Measurements from ENCODE around the gene SLC12A4. TPM values are rescaled to one million over a fixed set of nuclear protein-coding genes. Genes with fewer than 3 reads are reported as not detected.
"Not testable (repeated sequence)": the region's sequence is repeated elsewhere in the genome, so short reads cannot be mapped to it uniquely, and the experiment has no call there.

The SLC12A4 gene
- 100 to 1,000 TPM in 1 of 4 donors, 10 to 100 TPM in 3; 64.6 to 114 (median 66.8) TPM for total RNA-seq
- 49.3 TPM for polyA plus RNA-seq
- long read RNA-seq, donor 1, full-length matches to known transcripts = 116 of 186 reads
- long read RNA-seq, donor 1, partial matches to known transcripts = 49 of 186 reads
- long read RNA-seq, donor 1, other reads (novel, unspliced or antisense) = 21 of 186 reads
- long read RNA-seq, donor 2, full-length matches to known transcripts = 61 of 102 reads
- long read RNA-seq, donor 2, partial matches to known transcripts = 30 of 102 reads
- long read RNA-seq, donor 2, other reads (novel, unspliced or antisense) = 11 of 102 reads
- long read RNA-seq, donor 3, full-length matches to known transcripts = 267 of 559 reads
- long read RNA-seq, donor 3, partial matches to known transcripts = 224 of 559 reads
- long read RNA-seq, donor 3, other reads (novel, unspliced or antisense) = 68 of 559 reads
- long read RNA-seq, donor 4, full-length matches to known transcripts = 52 of 75 reads
- long read RNA-seq, donor 4, partial matches to known transcripts = 10 of 75 reads
- long read RNA-seq, donor 4, other reads (novel, unspliced or antisense) = 13 of 75 reads

GRCh38 chr16:67968400-67969253 is at the start of gene SLC12A4:
SLC12A4 (minus strand) TSS chr16:67968637; CDS start chr16:67968553, 84 bp downstream.
- Histone ChIP-seq H3K27ac (ENCODE audit: low read length) (peak within 1 kb of the TSS; percentile 83), H3K4me1 (ENCODE audit: control insufficient read depth, insufficient read depth, low read length) (peaks cover 26% of the 10 kb centered on the region), H3K9me3 (ENCODE audit: control insufficient read depth, low read length) (no peaks in the 10 kb centered on the region), H3K4me3 (ENCODE audit: low read length) (peak within 1 kb of the TSS; percentile 73), H3K27me3 (ENCODE audit: control insufficient read depth, insufficient read depth) (no peaks in the 10 kb centered on the region)
- 1% methylated on average over 78 of the region's 78 CpGs for WGBS
- intact Hi-C loops (cut with DNase I) = no loop called here
- peak; percentile 91 to 97 (median 95) for DNase-seq
- ATAC-seq = peak; percentile 90 to 92

GRCh38 chr16:68015681-68016080 is 47.2 kb upstream of the SLC12A4 start, which contains the start of gene DPEP2NB:
DPEP2NB (minus strand) TSS chr16:68015911; CDS start chr16:68015770, 141 bp downstream.
- H3K27ac ChIP-seq (ENCODE audit: low read length) = no peak within 1 kb of the TSS
- no peak within 1 kb of the TSS for H3K4me3 ChIP-seq (ENCODE audit: low read length)
- no peaks in the 10 kb centered on the region for H3K9me3 ChIP-seq (ENCODE audit: control insufficient read depth, low read length)
- no peak for ATAC-seq
- WGBS = 85% methylated on average over 5 of the region's 5 CpGs
- no peaks in the 10 kb centered on the region for H3K27me3 ChIP-seq (ENCODE audit: control insufficient read depth, insufficient read depth)
- intact Hi-C loops (cut with DNase I) = no loop called here
- DNase-seq = no peak
- H3K4me1 ChIP-seq (ENCODE audit: control insufficient read depth, insufficient read depth, low read length) = no peaks in the 10 kb centered on the region

GRCh38 chr16:68013440-68013839 is 45.0 kb upstream of the SLC12A4 start:
- Histone ChIP-seq H3K27me3 (ENCODE audit: control insufficient read depth, insufficient read depth) (no peaks in the 10 kb centered on the region), H3K4me3 (ENCODE audit: low read length) (no peak overlapping the region), H3K9me3 (ENCODE audit: control insufficient read depth, low read length) (no peaks in the 10 kb centered on the region), H3K27ac (ENCODE audit: low read length) (no peak overlapping the region), H3K4me1 (ENCODE audit: control insufficient read depth, insufficient read depth, low read length) (no peaks in the 10 kb centered on the region)
- intact Hi-C loops (cut with DNase I) = no loop called here
- WGBS = 65% methylated on average over 1 of the region's 1 CpG
- ATAC-seq = no peak
- no peak for DNase-seq

- H3K27me3 ChIP-seq (ENCODE audit: control insufficient read depth, insufficient read depth); H3K4me1 ChIP-seq (ENCODE audit: control insufficient read depth, insufficient read depth, low read length); H3K27ac ChIP-seq (ENCODE audit: low read length); ATAC-seq; H3K9me3 ChIP-seq (ENCODE audit: control insufficient read depth, low read length); H3K4me3 ChIP-seq (ENCODE audit: low read length); intact Hi-C loops (cut with DNase I); DNase-seq: not testable (repeated sequence)
- WGBS = 75% methylated on average over 4 of the region's 4 CpGs
These were observed 41.4 kb upstream of the SLC12A4 start for GRCh38 chr16:68009872-68010271.

GRCh38 chr16:68009157-68009735 is 40.8 kb upstream of the SLC12A4 start:
- no peak overlapping the region for H3K4me3 ChIP-seq (ENCODE audit: low read length)
- ATAC-seq (no peak), DNase-seq (peak in 1 of 3 donors; percentile 15)
- WGBS = 65% methylated on average over 9 of the region's 9 CpGs
- no peaks in the 10 kb centered on the region for H3K27me3 ChIP-seq (ENCODE audit: control insufficient read depth, insufficient read depth)
- H3K9me3 ChIP-seq (ENCODE audit: control insufficient read depth, low read length) = no peaks in the 10 kb centered on the region
- H3K4me1 ChIP-seq (ENCODE audit: control insufficient read depth, insufficient read depth, low read length) = no peaks in the 10 kb centered on the region
- intact Hi-C loops (cut with DNase I) = no loop called here
- H3K27ac ChIP-seq (ENCODE audit: low read length) = no peak overlapping the region

GRCh38 chr16:68005786-68006286 is 37.4 kb upstream of the SLC12A4 start:
- intact Hi-C loops (cut with DNase I) = no loop called here
- H3K4me1 ChIP-seq (ENCODE audit: control insufficient read depth, insufficient read depth, low read length) = no peaks in the 10 kb centered on the region

GRCh38 chr16:68005211-68005610 is 36.8 kb upstream of the SLC12A4 start:
- Histone ChIP-seq H3K4me1 (ENCODE audit: control insufficient read depth, insufficient read depth, low read length) (no peaks in the 10 kb centered on the region), H3K27ac (ENCODE audit: low read length) (no peak overlapping the region), H3K9me3 (ENCODE audit: control insufficient read depth, low read length) (no peaks in the 10 kb centered on the region), H3K27me3 (ENCODE audit: control insufficient read depth, insufficient read depth) (no peaks in the 10 kb centered on the region), H3K4me3 (ENCODE audit: low read length) (no peak overlapping the region)
- intact Hi-C loops (cut with DNase I) = no loop called here
- DNase-seq = peak in 1 of 3 donors; percentile 1
- no peak for ATAC-seq
- 81% methylated on average over 9 of the region's 9 CpGs for WGBS

More at GRCh38 chr16:68005786-68006286, 37.4 kb upstream of the SLC12A4 start:
- Histone ChIP-seq H3K27me3 (ENCODE audit: control insufficient read depth, insufficient read depth) (no peaks in the 10 kb centered on the region), H3K9me3 (ENCODE audit: control insufficient read depth, low read length) (no peaks in the 10 kb centered on the region), H3K27ac (ENCODE audit: low read length) (no peak overlapping the region), H3K4me3 (ENCODE audit: low read length) (no peak overlapping the region)
- ATAC-seq (peak; percentile 66 to 80), DNase-seq (peak; percentile 30 to 68 (median 66))
- WGBS = 42% methylated on average over 6 of the region's 6 CpGs

GRCh38 chr16:68003031-68003430 is 34.6 kb upstream of the SLC12A4 start:
- H3K4me1 ChIP-seq (ENCODE audit: control insufficient read depth, insufficient read depth, low read length) = no peaks in the 10 kb centered on the region
- no peak overlapping the region for H3K27ac ChIP-seq (ENCODE audit: low read length)
- ATAC-seq = no peak
- intact Hi-C loops (cut with DNase I) = no loop called here
- 82% methylated on average over 4 of the region's 4 CpGs for WGBS
- H3K27me3 ChIP-seq (ENCODE audit: control insufficient read depth, insufficient read depth) = no peaks in the 10 kb centered on the region
- no peak overlapping the region for H3K4me3 ChIP-seq (ENCODE audit: low read length)
- no peaks in the 10 kb centered on the region for H3K9me3 ChIP-seq (ENCODE audit: control insufficient read depth, low read length)
- no peak for DNase-seq

- peak; percentile 67 to 92 for ATAC-seq
- Histone ChIP-seq H3K27ac (ENCODE audit: low read length) (peak overlapping the region; percentile 47), H3K4me3 (ENCODE audit: low read length) (no peak overlapping the region), H3K27me3 (ENCODE audit: control insufficient read depth, insufficient read depth) (no peaks in the 10 kb centered on the region), H3K9me3 (ENCODE audit: control insufficient read depth, low read length) (no peaks in the 10 kb centered on the region), H3K4me1 (ENCODE audit: control insufficient read depth, insufficient read depth, low read length) (no peaks in the 10 kb centered on the region)
- DNase-seq = peak in 1 of 3 donors; percentile 12
- WGBS = 49% methylated on average over 3 of the region's 3 CpGs
- intact Hi-C loops (cut with DNase I) = no loop called here
These were observed 32.0 kb upstream of the SLC12A4 start for GRCh38 chr16:68000450-68000849.

GRCh38 chr16:67999985-68000384 is 31.5 kb upstream of the SLC12A4 start:
- no peaks in the 10 kb centered on the region for H3K27me3 ChIP-seq (ENCODE audit: control insufficient read depth, insufficient read depth)
- H3K9me3 ChIP-seq (ENCODE audit: control insufficient read depth, low read length) = no peaks in the 10 kb centered on the region
- no peak overlapping the region for H3K4me3 ChIP-seq (ENCODE audit: low read length)
- H3K4me1 ChIP-seq (ENCODE audit: control insufficient read depth, insufficient read depth, low read length) = no peaks in the 10 kb centered on the region
- peak; percentile 24 to 35 for ATAC-seq
- intact Hi-C loops (cut with DNase I) = loop anchor here in 2 of 4 donors (10.0 kb wide), 2 partner anchors 225 to 235 kb away; partner anchors contain the start of gene ESRP2 (in 1 of the 2)
- no peak for DNase-seq
- 63% methylated on average over 2 of the region's 2 CpGs for WGBS
- peak overlapping the region; percentile 47 for H3K27ac ChIP-seq (ENCODE audit: low read length)
